Activated CD4-positive, alpha-beta memory T cell treated with anti-CD3 and anti-CD28 coated beads, Interleukin-2, amount 10 ng/mL, durations not matched to agents 7 days and 5 days (primary cell): ENCODE data around the gene RBM6. TPM values are rescaled to one million over a fixed set of nuclear protein-coding genes. Genes with fewer than 3 reads are reported as not detected.
"Not testable (repeated sequence)": the region's sequence is repeated elsewhere in the genome, so short reads cannot be mapped to it uniquely, and the experiment has no call there.

Source experiments
- CTCF ChIA-PET: fragments of 350-600 bp; sonication (Branson Sonifier 250); formaldehyde crosslinking; loops from one replicate; lab custom pipeline; 2021; ENCODE audit warnings: antibody characterized with exemption, inconsistent platforms; lab: Charles Lee
- POLR2A ChIA-PET: fragments of 350-600 bp; sonication (Branson Sonifier 250); formaldehyde crosslinking; loops from one replicate; lab custom pipeline; 2021; ENCODE audit warnings: antibody characterized with exemption; lab: Charles Lee
- DNase-seq: peaks from one replicate; pipeline ENCODE4 v3.0.0-alpha.2; 2020
- H3K27ac Mint-ChIP-seq: one replicate; pipeline ENCODE4 v1.8.0; 2021; ENCODE audit warnings: mild to moderate bottlenecking, mixed read lengths
- H3K27me3 Mint-ChIP-seq: one replicate; pipeline ENCODE4 v1.8.0; 2021; ENCODE audit warnings: mixed read lengths
- H3K36me3 Mint-ChIP-seq: one replicate; pipeline ENCODE4 v1.8.0; 2021; ENCODE audit warnings: low read depth, mixed read lengths
- H3K4me1 Mint-ChIP-seq: one replicate; pipeline ENCODE4 v1.8.0; 2021; ENCODE audit warnings: mixed read lengths
- H3K4me3 Mint-ChIP-seq: one replicate; pipeline ENCODE4 v1.8.0; 2021; ENCODE audit warnings: mild to moderate bottlenecking, mixed read lengths
- H3K9me3 Mint-ChIP-seq: one replicate; pipeline ENCODE4 v1.8.0; 2021; ENCODE audit warnings: mixed read lengths
- total RNA-seq, 2 experiments: library from RNA; stranded (reverse); gene quantifications; one replicate each; pipeline ENCODE4 v1.2.3, GENCODE V29; 2021

Gene RBM6
- total RNA-seq, 2 experiments from 2014 or later: 88.0 to 90.3 TPM

DNA sequence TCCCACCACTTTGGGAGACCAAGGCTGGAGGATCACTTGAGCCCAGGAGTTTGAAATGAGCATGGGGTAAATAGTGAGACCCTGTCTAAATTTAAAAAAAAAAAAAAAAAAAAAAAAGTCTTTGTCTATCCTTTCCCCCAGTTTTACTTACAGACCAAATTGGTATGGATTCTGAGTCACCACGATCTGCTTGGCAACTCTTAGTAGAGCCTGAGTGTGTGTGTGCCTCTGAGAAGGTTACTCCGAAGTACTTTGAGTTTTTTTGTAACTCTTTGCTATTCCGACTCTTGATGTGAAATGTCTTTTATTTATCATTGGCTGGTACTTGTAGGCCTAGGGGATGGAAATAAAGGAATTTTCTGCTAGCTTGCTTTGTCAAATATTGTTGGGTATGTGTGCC is 63.3 kb downstream of the RBM6 start:
- Mint-ChIP-seq H3K36me3 (peaks cover 51% of the 10 kb centered on the region), H3K4me1 (peaks cover 5% of the 10 kb centered on the region)
- CTCF ChIA-PET: interaction anchor here (0.5 kb wide), 1 partner anchor 945 kb away, joined by 3 read pairs; no protein-coding TSS in a partner anchor

DNA sequence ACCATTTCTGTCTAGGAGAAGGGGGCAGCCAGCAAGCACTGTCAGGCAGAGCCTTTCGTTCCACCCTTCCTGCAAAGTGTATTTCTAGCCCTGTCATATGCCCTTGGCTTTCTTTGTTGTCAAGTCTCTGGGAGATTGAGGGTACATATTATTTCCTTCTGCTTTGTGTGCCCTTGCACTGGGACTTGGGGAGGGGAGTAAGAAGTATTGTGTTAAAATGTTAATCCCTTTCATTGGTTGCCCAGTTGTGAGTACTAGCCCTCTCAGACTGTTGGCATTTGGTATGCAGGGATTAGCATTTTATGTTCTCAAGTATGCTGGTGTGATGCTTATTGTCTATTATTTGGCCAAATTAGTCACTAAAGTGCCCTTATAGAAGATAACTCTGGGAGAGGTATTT is 63.9 kb downstream of the RBM6 start:
- Mint-ChIP-seq H3K4me3 (no peak overlapping the region), H3K27ac (no peak overlapping the region), H3K4me1 (peaks cover 2% of the 10 kb centered on the region), H3K36me3 (peaks cover 49% of the 10 kb centered on the region), H3K27me3 (no peaks in the 10 kb centered on the region), H3K9me3 (no peaks in the 10 kb centered on the region)
- no peak for DNase-seq
- POLR2A ChIA-PET: interaction anchor here (0.6 kb wide), 1 partner anchor 492 kb away, joined by 3 read pairs; no protein-coding TSS in a partner anchor
- CTCF ChIA-PET: interaction anchor here (0.6 kb wide), 1 partner anchor 88 kb away, joined by 3 read pairs; no protein-coding TSS in a partner anchor

More for the DNA sequence above, 63.3 kb downstream of the RBM6 start:
- Mint-ChIP-seq H3K9me3 (no peaks in the 10 kb centered on the region), H3K27ac (no peak overlapping the region), H3K4me3 (no peak overlapping the region), H3K27me3 (no peaks in the 10 kb centered on the region)
- POLR2A ChIA-PET: no interaction called here
- DNase-seq: no peak

DNA sequence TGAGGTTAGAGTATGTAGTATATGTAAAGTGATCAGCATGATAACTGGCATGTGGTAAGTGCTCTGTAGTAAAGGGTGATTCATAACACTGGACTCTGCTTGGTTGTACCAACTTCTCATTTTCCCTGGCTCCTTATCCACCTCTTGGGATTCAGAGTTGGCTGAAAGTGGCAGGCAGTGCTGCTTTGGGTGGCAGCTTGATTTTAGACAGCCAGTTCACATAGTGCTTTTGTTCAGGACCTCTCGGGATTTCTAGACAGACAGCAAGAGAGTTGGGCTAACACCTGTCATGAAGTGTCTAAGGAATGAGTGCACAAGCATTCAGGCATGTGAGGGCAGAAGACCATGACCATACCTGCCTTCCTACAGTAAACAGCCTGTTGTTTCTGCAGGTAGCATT is 69.0 kb downstream of the RBM6 start:
- Mint-ChIP-seq H3K27me3 (no peaks in the 10 kb centered on the region), H3K36me3 (peaks cover 27% of the 10 kb centered on the region), H3K4me1 (no peaks in the 10 kb centered on the region), H3K4me3 (no peak overlapping the region), H3K9me3 (no peaks in the 10 kb centered on the region), H3K27ac (no peak overlapping the region)
- ChIA-PET CTCF (no interaction called here), POLR2A (no interaction called here)
- no peak for DNase-seq

DNA sequence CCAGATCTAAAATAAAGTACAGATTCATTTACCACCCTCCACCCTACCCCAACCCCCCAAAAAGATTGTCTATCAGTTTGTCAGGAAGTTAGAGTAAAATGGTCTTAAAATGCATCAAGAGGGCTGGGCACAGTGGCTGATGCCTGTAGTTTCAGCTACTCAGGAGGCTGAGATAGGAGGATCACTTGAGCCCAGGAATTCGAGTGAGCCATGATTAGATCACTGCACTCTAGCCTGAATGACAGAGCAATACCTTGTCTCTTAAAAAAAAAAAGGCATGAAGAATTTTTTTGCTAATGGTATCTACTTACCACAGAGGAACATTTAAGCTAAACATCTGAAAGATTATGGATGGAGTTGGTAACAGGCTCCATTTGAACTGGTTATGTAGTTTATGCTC is 71.0 kb downstream of the RBM6 start:
- CTCF ChIA-PET: no interaction called here
- Mint-ChIP-seq H3K36me3 (peaks cover 23% of the 10 kb centered on the region), H3K27me3 (no peaks in the 10 kb centered on the region), H3K27ac (no peak overlapping the region), H3K4me3 (no peak overlapping the region), H3K4me1 (peaks cover 1% of the 10 kb centered on the region), H3K9me3 (no peaks in the 10 kb centered on the region)
- POLR2A ChIA-PET: no interaction called here
- DNase-seq: no peak

GRCh38 chr3:50015918-50016317 is 76.0 kb downstream of the RBM6 start:
- Mint-ChIP-seq H3K4me3 (no peak overlapping the region), H3K27ac (no peak overlapping the region), H3K36me3 (peaks cover 35% of the 10 kb centered on the region), H3K4me1 (peaks cover 5% of the 10 kb centered on the region), H3K27me3 (no peaks in the 10 kb centered on the region), H3K9me3 (no peaks in the 10 kb centered on the region)
- DNase-seq: no peak
- ChIA-PET POLR2A (no interaction called here), CTCF (no interaction called here)

GRCh38 chr3:50028346-50028745 is 88.4 kb downstream of the RBM6 start:
- no peak overlapping the region for H3K4me3 Mint-ChIP-seq
- no peak overlapping the region for H3K27ac Mint-ChIP-seq
- no peak for DNase-seq
- H3K27me3 Mint-ChIP-seq: no peaks in the 10 kb centered on the region
- peaks cover 30% of the 10 kb centered on the region for H3K36me3 Mint-ChIP-seq
- POLR2A ChIA-PET: no interaction called here
- CTCF ChIA-PET: no interaction called here
- no peaks in the 10 kb centered on the region for H3K4me1 Mint-ChIP-seq
- H3K9me3 Mint-ChIP-seq: no peaks in the 10 kb centered on the region

DNA sequence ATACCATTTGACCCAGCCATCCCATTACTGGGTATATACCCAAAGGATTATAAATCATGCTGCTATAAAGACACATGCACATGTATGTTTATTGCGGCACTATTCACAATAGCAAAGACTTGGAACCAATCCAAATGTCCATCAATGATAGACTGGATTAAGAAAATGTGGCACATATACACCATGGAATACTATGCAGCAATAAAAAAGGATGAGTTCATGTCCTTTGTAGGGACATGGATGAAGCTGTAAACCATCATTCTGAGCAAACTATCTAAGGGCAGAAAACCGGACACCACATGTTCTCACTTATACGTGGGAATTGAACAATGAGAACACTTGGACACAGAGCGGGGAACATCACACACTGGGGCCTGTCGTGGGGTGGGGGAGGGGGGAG is 91.3 kb downstream of the RBM6 start:
- peaks cover 24% of the 10 kb centered on the region for H3K36me3 Mint-ChIP-seq
- DNase-seq, H3K4me3 Mint-ChIP-seq, POLR2A ChIA-PET, H3K27ac Mint-ChIP-seq, CTCF ChIA-PET, H3K27me3 Mint-ChIP-seq, H3K4me1 Mint-ChIP-seq, H3K9me3 Mint-ChIP-seq: not testable (repeated sequence)

GRCh38 chr3:50044976-50045375 is 105.0 kb downstream of the RBM6 start:
- Mint-ChIP-seq H3K36me3 (peaks cover 17% of the 10 kb centered on the region), H3K27ac (no peak overlapping the region), H3K9me3 (no peaks in the 10 kb centered on the region), H3K4me1 (peaks cover 5% of the 10 kb centered on the region), H3K4me3 (no peak overlapping the region), H3K27me3 (no peaks in the 10 kb centered on the region)
- DNase-seq: no peak
- ChIA-PET POLR2A (no interaction called here), CTCF (no interaction called here)

DNA sequence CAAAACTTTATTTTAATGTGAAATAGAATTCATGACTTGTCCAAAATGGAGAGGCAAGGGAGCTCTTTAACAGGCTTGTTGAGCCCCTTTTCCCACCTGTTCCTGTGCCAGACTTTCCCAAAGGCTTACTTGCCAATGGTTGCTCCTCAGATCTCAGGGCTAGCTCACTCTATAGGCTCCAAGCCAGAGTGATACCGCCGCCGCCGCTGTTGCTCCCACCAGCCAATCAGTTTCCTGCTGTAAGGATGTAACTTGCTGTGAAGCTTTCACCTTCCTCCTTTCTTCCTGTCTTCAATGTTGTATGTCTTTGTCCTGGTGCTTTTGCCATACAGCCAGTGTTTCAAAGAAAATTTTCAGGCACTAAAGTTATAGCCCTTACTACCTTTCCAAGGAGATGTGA is 107.5 kb downstream of the RBM6 start:
- POLR2A ChIA-PET: interaction anchor here (0.7 kb wide), 1 partner anchor 43 kb away, joined by 3 read pairs; no protein-coding TSS in a partner anchor
- H3K9me3 Mint-ChIP-seq: no peaks in the 10 kb centered on the region
- no peak overlapping the region for H3K4me3 Mint-ChIP-seq
- no peaks in the 10 kb centered on the region for H3K27me3 Mint-ChIP-seq
- no peak for DNase-seq
- H3K36me3 Mint-ChIP-seq: peaks cover 22% of the 10 kb centered on the region
- CTCF ChIA-PET: no interaction called here
- H3K27ac Mint-ChIP-seq: no peak overlapping the region
- peaks cover 4% of the 10 kb centered on the region for H3K4me1 Mint-ChIP-seq

DNA sequence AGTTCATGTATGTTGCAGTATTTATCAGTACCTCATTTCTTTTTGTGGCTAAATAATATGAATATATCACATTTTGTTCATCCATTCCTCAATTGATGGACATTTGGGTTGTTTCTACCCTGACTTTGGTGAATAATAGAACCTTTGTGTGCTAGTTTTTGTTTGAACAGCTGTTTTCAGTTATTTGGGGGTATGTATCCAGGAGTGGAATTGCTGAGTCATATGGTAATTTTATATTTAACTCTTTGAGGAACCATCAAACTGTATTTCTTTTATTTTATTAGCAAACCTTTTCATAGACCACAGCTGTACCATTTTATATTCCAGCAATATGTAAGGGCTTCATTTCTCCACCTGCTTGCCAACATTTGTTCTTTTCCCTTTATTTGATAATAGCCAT is 110.4 kb downstream of the RBM6 start:
- Mint-ChIP-seq H3K4me3 (no peak overlapping the region), H3K27me3 (no peaks in the 10 kb centered on the region), H3K4me1 (peaks cover 4% of the 10 kb centered on the region), H3K36me3 (peaks cover 34% of the 10 kb centered on the region), H3K9me3 (no peaks in the 10 kb centered on the region), H3K27ac (no peak overlapping the region)
- DNase-seq: no peak
- ChIA-PET CTCF (no interaction called here), POLR2A (no interaction called here)

GRCh38 chr3:50057756-50058155 is 117.8 kb downstream of the RBM6 start:
- CTCF ChIA-PET: no interaction called here

DNA sequence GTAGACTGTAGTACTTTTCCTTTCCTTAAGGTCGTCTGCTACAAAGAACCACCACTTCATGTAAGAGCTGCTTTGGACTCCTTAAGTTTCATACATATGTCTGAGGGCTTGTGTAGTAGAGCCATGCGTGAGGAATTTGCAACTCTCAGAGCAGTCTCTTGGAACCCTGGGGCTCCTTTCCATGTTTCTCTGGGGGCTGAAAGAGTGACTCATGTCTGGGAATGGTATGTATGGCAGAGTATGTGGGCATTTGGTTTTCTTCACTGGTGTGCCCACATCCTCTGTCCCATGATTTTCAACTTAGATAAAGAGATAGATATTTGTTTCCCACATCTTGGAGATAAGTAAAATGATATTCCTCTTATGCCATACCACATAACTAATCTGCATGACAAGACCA is 128.2 kb downstream of the RBM6 start:
- no peaks in the 10 kb centered on the region for H3K4me1 Mint-ChIP-seq
- DNase-seq: no peak
- H3K27me3 Mint-ChIP-seq: no peaks in the 10 kb centered on the region
- no peak overlapping the region for H3K4me3 Mint-ChIP-seq
- H3K36me3 Mint-ChIP-seq: peaks cover 61% of the 10 kb centered on the region
- H3K27ac Mint-ChIP-seq: no peak overlapping the region
- no peaks in the 10 kb centered on the region for H3K9me3 Mint-ChIP-seq
- ChIA-PET POLR2A (interaction anchor here (1.0 kb wide), 2 partner anchors 11 to 20 kb away, joined by 3 read pairs; no protein-coding TSS in a partner anchor), CTCF (interaction anchor here (1.1 kb wide), 1 partner anchor 12 kb away, joined by 4 read pairs; no protein-coding TSS in a partner anchor)

More at GRCh38 chr3:50057756-50058155, 117.8 kb downstream of the RBM6 start:
- Mint-ChIP-seq H3K27ac (no peak overlapping the region), H3K4me3 (no peak overlapping the region), H3K4me1 (no peaks in the 10 kb centered on the region), H3K36me3 (peaks cover 67% of the 10 kb centered on the region), H3K27me3 (no peaks in the 10 kb centered on the region), H3K9me3 (no peaks in the 10 kb centered on the region)
- DNase-seq: no peak
- POLR2A ChIA-PET: no interaction called here

DNA sequence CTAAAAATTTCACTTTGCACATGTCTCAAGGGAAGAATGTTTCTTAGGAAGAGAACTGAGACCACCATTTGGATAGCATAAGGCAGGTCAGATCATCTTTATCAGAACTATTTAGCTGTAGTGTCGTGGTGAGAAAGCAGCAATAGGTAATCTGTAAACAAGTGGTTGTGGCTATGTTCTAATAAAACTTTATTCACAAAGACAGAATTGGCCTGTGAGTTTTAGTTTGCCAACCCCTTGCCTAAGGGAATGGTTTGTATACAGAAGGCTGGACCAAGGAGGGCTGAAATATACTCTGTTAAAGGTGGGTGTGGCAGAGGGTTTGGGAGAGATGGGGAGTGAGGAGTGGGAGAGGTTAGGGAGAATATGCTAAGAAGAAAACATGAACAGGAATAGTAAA is 138.1 kb downstream of the RBM6 start:
- POLR2A ChIA-PET: interaction anchor here (2.2 kb wide), 1 partner anchor 11 kb away, joined by 8 read pairs; the partner anchor contains the start of gene RBM5
- peaks cover 31% of the 10 kb centered on the region for H3K36me3 Mint-ChIP-seq
- no peaks in the 10 kb centered on the region for H3K27me3 Mint-ChIP-seq
- no peak overlapping the region for H3K4me3 Mint-ChIP-seq
- peaks cover 22% of the 10 kb centered on the region for H3K4me1 Mint-ChIP-seq
- H3K27ac Mint-ChIP-seq: peak overlapping the region; percentile 55
- CTCF ChIA-PET: no interaction called here
- no peaks in the 10 kb centered on the region for H3K9me3 Mint-ChIP-seq
- DNase-seq: no peak

- Mint-ChIP-seq H3K9me3 (no peaks in the 10 kb centered on the region), H3K4me1 (peaks cover 25% of the 10 kb centered on the region), H3K27me3 (no peaks in the 10 kb centered on the region), H3K27ac (peak overlapping the region; percentile 4), H3K36me3 (peaks cover 26% of the 10 kb centered on the region), H3K4me3 (no peak overlapping the region)
- CTCF ChIA-PET: interaction anchor here (0.5 kb wide), 1 partner anchor 9 kb away, joined by 3 read pairs; no protein-coding TSS in a partner anchor
- no peak for DNase-seq
- POLR2A ChIA-PET: interaction anchor here (1.1 to 2.2 kb wide), 2 partner anchors 10 to 11 kb away, joined by 3 to 8 read pairs; partner anchors contain the start of gene RBM5
These were observed 138.7 kb downstream of the RBM6 start for GRCh38 chr3:50078622-50079021.
